Naive thymus-derived CD4-positive, alpha-beta T cell (primary cell): ENCODE measurements around the gene JAG2. TPM values are rescaled to one million over a fixed set of nuclear protein-coding genes. Genes with fewer than 3 reads are reported as not detected.

ENCODE experiments used
- ATAC-seq: fragments of 150-1000 bp; cut with Tn5 transposase; 2 replicates; pipeline ENCODE4 v1.10.0; 2021; ENCODE audit warnings: mild to moderate bottlenecking, moderate library complexity
- CTCF ChIA-PET: fragments of 350-600 bp; sonication (Branson Sonifier 250); formaldehyde crosslinking; loops from one replicate; lab custom pipeline; 2021; ENCODE audit warnings: antibody characterized with exemption; lab: Charles Lee
- POLR2A ChIA-PET: fragments of 350-600 bp; sonication (Branson Sonifier 250); formaldehyde crosslinking; loops from one replicate; lab custom pipeline; 2021; ENCODE audit warnings: antibody characterized with exemption, inconsistent platforms; lab: Charles Lee
- DNase-seq, 9 donors: peaks; one replicate each; pipeline versions ENCODE4 v3.0.0 to v3.0.0-alpha.2; 2020 to 2022; ENCODE audit warnings: mixed read lengths in 1 of 9
- H3K27ac ChIP-seq: one replicate; pipeline ENCODE4 v1.7.0; 2013; ENCODE audit warnings: mild to moderate bottlenecking, low read depth, low read length, moderate library complexity
- H3K27me3 ChIP-seq, 2 donors: one replicate each; pipeline ENCODE4 v1.7.0; 2013; ENCODE audit warnings: low read length in 2 of 2, mild to moderate bottlenecking in 2 of 2, moderate library complexity in 2 of 2; ENCODE audit not compliant: control insufficient read depth in 2 of 2, insufficient read depth in 2 of 2
- H3K36me3 ChIP-seq, 3 experiments: 1 replicate in 2 of 3; 2 replicates in 1 of 3; pipeline ENCODE4 v1.7.0; 2013; ENCODE audit warnings: low read length in 3 of 3, mild to moderate bottlenecking in 3 of 3, moderate library complexity in 1 of 3; ENCODE audit not compliant: insufficient read depth in 3 of 3, control insufficient read depth in 2 of 3
- H3K4me1 ChIP-seq, 2 donors: one replicate each; pipeline ENCODE4 v1.7.0; 2013; ENCODE audit warnings: low read length in 2 of 2, mild to moderate bottlenecking in 2 of 2, moderate library complexity in 1 of 2; ENCODE audit not compliant: control insufficient read depth in 2 of 2, insufficient read depth in 2 of 2
- H3K4me3 ChIP-seq: 2 replicates; pipeline ENCODE4 v1.7.0; 2013; ENCODE audit warnings: mild to moderate bottlenecking, low read length
- H3K9me3 ChIP-seq, 3 experiments: 1 replicate in 2 of 3; 2 replicates in 1 of 3; pipeline ENCODE4 v1.7.0; 2013; ENCODE audit warnings: low read length in 3 of 3; ENCODE audit not compliant: control insufficient read depth in 2 of 3
- H3K27ac Mint-ChIP-seq, 9 donors: one replicate each; pipeline ENCODE4 v1.8.0; 2020 to 2022; ENCODE audit warnings: mixed read lengths in 9 of 9, mild to moderate bottlenecking in 8 of 9, moderate library complexity in 5 of 9, inconsistent platforms in 2 of 9
- H3K27me3 Mint-ChIP-seq, 5 donors: one replicate each; pipeline ENCODE4 v1.8.0; 2021 to 2022; ENCODE audit warnings: mixed read lengths in 5 of 5, mild to moderate bottlenecking in 1 of 5
- H3K36me3 Mint-ChIP-seq, 5 donors: one replicate each; pipeline ENCODE4 v1.8.0; 2020 to 2022; ENCODE audit warnings: mixed read lengths in 5 of 5, mild to moderate bottlenecking in 3 of 5, inconsistent platforms in 1 of 5
- H3K4me1 Mint-ChIP-seq, 7 donors: one replicate each; pipeline ENCODE4 v1.8.0; 2020 to 2022; ENCODE audit warnings: mixed read lengths in 7 of 7, mild to moderate bottlenecking in 3 of 7, inconsistent platforms in 1 of 7
- H3K4me3 Mint-ChIP-seq, 10 donors: one replicate each; pipeline ENCODE4 v1.8.0; 2020 to 2022; ENCODE audit warnings: mild to moderate bottlenecking in 10 of 10, mixed read lengths in 10 of 10, moderate library complexity in 6 of 10, inconsistent platforms in 2 of 10
- H3K9me3 Mint-ChIP-seq, 11 donors: one replicate each; pipeline ENCODE4 v1.8.0; 2020 to 2022; ENCODE audit warnings: mixed read lengths in 11 of 11, mild to moderate bottlenecking in 4 of 11, inconsistent platforms in 1 of 11, moderate library complexity in 1 of 11
- intact Hi-C, 2 donors: fragments of 100-400 bp; cut with micrococcal nuclease; formaldehyde crosslinking; loops; one replicate each; pipeline ENCODE4 v1.15.1; 2023
- polyA plus RNA-seq, 2 donors: library from polyadenylated mRNA; unstranded; fragments of 300-500 nt; fragmentation: Illumina TruSeq; gene quantifications; one replicate each; pipeline ENCODE4 v1.2.3, GENCODE V29; 2021
- total RNA-seq, 6 experiments: library from RNA in 5 of 6; stranded (reverse) in 5 of 6; gene quantifications; 1 replicate in 5 of 6; 2 replicates in 1 of 6; pipeline ENCODE4 v1.2.3 and lab custom pipeline; 2021 to 2026

The JAG2 gene
- total and polyA plus RNA-seq, 7 experiments from 2014 or later, result 0.21 to 5.7 (median 1.3) TPM; not detected in 1

GRCh38 chr14:105187116-105187515, 18.5 kb upstream of the JAG2 start:
- no peak for DNase-seq
- Histone ChIP-seq H3K4me1 (peaks cover 0 to 4% of the 10 kb centered on the region in 2 donors), H3K4me3 (no peak overlapping the region), H3K27me3 (no peaks in the 10 kb centered on the region), H3K36me3 (no peaks in the 10 kb centered on the region), H3K9me3 (peaks cover 0 to 4% (median 0%) of the 10 kb centered on the region in 3 experiments), H3K27ac (no peak overlapping the region)
- Mint-ChIP-seq H3K4me1 (peaks cover 0 to 11% (median 4%) of the 10 kb centered on the region in 7 donors), H3K27me3 (peaks cover 0 to 5% (median 2%) of the 10 kb centered on the region in 5 donors), H3K4me3 (no peak overlapping the region), H3K9me3 (peaks cover 0 to 6% (median 0%) of the 10 kb centered on the region in 11 donors), H3K27ac (no peak overlapping the region), H3K36me3 (no peaks in the 10 kb centered on the region)
- intact Hi-C loops, result loop anchor here in 1 of 2 donors (5.0 kb wide), 1 partner anchor 435 kb away; the partner anchor contains the start of gene SIVA1
- ChIA-PET CTCF (no interaction called here), POLR2A (no interaction called here)
- no peak for ATAC-seq

GRCh38 chr14:105185973-105186372, 17.4 kb upstream of the JAG2 start:
- no peaks in the 10 kb centered on the region for H3K27me3 ChIP-seq
- H3K27ac ChIP-seq, result no peak overlapping the region
- DNase-seq, result no peak
- ChIA-PET CTCF (no interaction called here), POLR2A (no interaction called here)
- Mint-ChIP-seq H3K27me3 (peaks cover 0 to 5% (median 2%) of the 10 kb centered on the region in 5 donors), H3K9me3 (peaks cover 0 to 6% (median 0%) of the 10 kb centered on the region in 11 donors), H3K4me3 (no peak overlapping the region), H3K27ac (no peak overlapping the region), H3K4me1 (peaks cover 0 to 14% (median 6%) of the 10 kb centered on the region in 7 donors), H3K36me3 (no peaks in the 10 kb centered on the region)
- H3K4me3 ChIP-seq, result no peak overlapping the region
- intact Hi-C loops, result loop anchor here in 1 of 2 donors (5.0 kb wide), 1 partner anchor 434 kb away; the partner anchor contains the start of gene SIVA1
- no peak for ATAC-seq
- peaks cover 0 to 12% of the 10 kb centered on the region in 2 donors for H3K4me1 ChIP-seq
- H3K9me3 ChIP-seq, result peaks cover 0 to 4% (median 0%) of the 10 kb centered on the region in 3 experiments
- no peaks in the 10 kb centered on the region for H3K36me3 ChIP-seq

GRCh38 chr14:105185001-105185400, 16.4 kb upstream of the JAG2 start:
- ATAC-seq, result no peak
- Mint-ChIP-seq H3K27me3 (peaks cover 0 to 5% (median 3%) of the 10 kb centered on the region in 5 donors), H3K4me3 (no peak overlapping the region), H3K36me3 (no peaks in the 10 kb centered on the region), H3K9me3 (peaks cover 0 to 6% (median 0%) of the 10 kb centered on the region in 11 donors), H3K27ac (no peak overlapping the region), H3K4me1 (peaks cover 0 to 20% (median 10%) of the 10 kb centered on the region in 7 donors)
- Histone ChIP-seq H3K27me3 (no peaks in the 10 kb centered on the region), H3K36me3 (no peaks in the 10 kb centered on the region), H3K4me3 (no peak overlapping the region), H3K9me3 (peaks cover 0 to 4% (median 0%) of the 10 kb centered on the region in 3 experiments), H3K27ac (no peak overlapping the region), H3K4me1 (peaks cover 4 to 12% of the 10 kb centered on the region in 2 donors)
- ChIA-PET CTCF (no interaction called here), POLR2A (interaction anchor here (0.6 to 0.7 kb wide), 2 partner anchors 63 to 177 kb away, joined by 3 read pairs; no protein-coding TSS in a partner anchor)
- no peak for DNase-seq
- intact Hi-C loops, result loop anchor here in 1 of 2 donors (5.0 kb wide), 1 partner anchor 433 kb away; the partner anchor contains the start of gene SIVA1

- CTCF ChIA-PET, result no interaction called here
- H3K27me3 ChIP-seq, result no peaks in the 10 kb centered on the region
- H3K4me1 ChIP-seq, result peaks cover 4 to 12% of the 10 kb centered on the region in 2 donors
- no peak overlapping the region for H3K27ac ChIP-seq
- H3K36me3 ChIP-seq, result no peaks in the 10 kb centered on the region
- H3K36me3 Mint-ChIP-seq, result no peaks in the 10 kb centered on the region
- H3K9me3 ChIP-seq, result peaks cover 0 to 4% (median 0%) of the 10 kb centered on the region in 3 experiments
- H3K4me1 Mint-ChIP-seq, result peaks cover 0 to 23% (median 10%) of the 10 kb centered on the region in 7 donors
- peaks cover 0 to 6% (median 0%) of the 10 kb centered on the region in 5 donors for H3K27me3 Mint-ChIP-seq
- intact Hi-C loops, result loop anchor here in 1 of 2 donors (5.0 kb wide), 3 partner anchors 92 to 308 kb away; partner anchors contain the start of genes BRF1 and TEDC1
- POLR2A ChIA-PET, result interaction anchor here (0.6 to 0.7 kb wide), 2 partner anchors 63 to 178 kb away, joined by 3 read pairs; no protein-coding TSS in a partner anchor
- DNase-seq, result no peak
- peak overlapping the region in 1 of 9 donors; percentile 29 for H3K27ac Mint-ChIP-seq
- no peak overlapping the region for H3K4me3 Mint-ChIP-seq
- ATAC-seq, result no peak
- H3K4me3 ChIP-seq, result no peak overlapping the region
- H3K9me3 Mint-ChIP-seq, result peaks cover 0 to 6% (median 0%) of the 10 kb centered on the region in 11 donors
Observed at GRCh38 chr14:105184461-105184860, 15.9 kb upstream of the JAG2 start.

- ATAC-seq, result no peak
- H3K4me3 ChIP-seq, result no peak overlapping the region
- Mint-ChIP-seq H3K27ac (peak overlapping the region in 4 of 9 donors; percentile 51 to 72 (median 58)), H3K9me3 (no peaks in the 10 kb centered on the region), H3K27me3 (peaks cover 0 to 4% (median 0%) of the 10 kb centered on the region in 5 donors), H3K4me3 (peak overlapping the region; percentile 30 to 77 (median 58)), H3K4me1 (peaks cover 0 to 23% (median 10%) of the 10 kb centered on the region in 7 donors), H3K36me3 (no peaks in the 10 kb centered on the region)
- DNase-seq, result no peak
- no peaks in the 10 kb centered on the region for H3K9me3 ChIP-seq
- no peaks in the 10 kb centered on the region for H3K27me3 ChIP-seq
- H3K4me1 ChIP-seq, result peaks cover 4 to 12% of the 10 kb centered on the region in 2 donors
- H3K27ac ChIP-seq, result no peak overlapping the region
- POLR2A ChIA-PET, result interaction anchor here (1.1 to 3.1 kb wide), 3 partner anchors 10 to 118 kb away, joined by 3 to 13 read pairs (median 8); partner anchors contain the start of gene BRF1
- CTCF ChIA-PET, result interaction anchor here (0.6 to 1.3 kb wide), 4 partner anchors 13 to 197 kb away, joined by 3 to 7 read pairs (median 4); partner anchors contain the start of gene CLBA1
- intact Hi-C loops, result loop anchor here in 1 of 2 donors (5.0 kb wide), 3 partner anchors 90 to 310 kb away; partner anchors contain the start of genes BRF1 and TEDC1
- no peaks in the 10 kb centered on the region for H3K36me3 ChIP-seq
Observed at GRCh38 chr14:105182296-105183020, 13.9 kb upstream of the JAG2 start.
